ENCODE measurements around the gene STAM2. TPM values are rescaled to one million over a fixed set of nuclear protein-coding genes. Genes with fewer than 3 reads are reported as not detected.

STAM2 gene
- total RNA-seq, 1 donor: 51.4 TPM

DNA sequence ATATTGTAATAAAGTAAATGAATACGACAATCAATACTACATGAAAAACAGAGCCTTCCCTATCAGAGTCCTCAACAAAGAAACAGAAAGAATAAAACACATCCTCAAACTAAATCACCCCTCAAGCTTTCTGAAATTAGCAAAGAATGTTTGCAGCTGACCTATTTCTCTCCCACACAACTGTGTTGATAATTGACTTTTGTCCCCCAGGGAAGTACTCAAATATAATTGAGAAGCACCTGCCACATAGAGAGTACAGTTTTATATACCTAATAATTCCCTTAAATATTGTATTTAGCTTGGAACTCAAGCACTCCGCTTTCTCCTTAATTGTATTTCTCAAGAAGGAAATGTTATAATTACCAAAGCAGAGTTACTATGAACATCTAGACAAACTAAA lies 89.3 kb downstream of the STAM2 start:
- TF ChIP-seq, protein P1, sequence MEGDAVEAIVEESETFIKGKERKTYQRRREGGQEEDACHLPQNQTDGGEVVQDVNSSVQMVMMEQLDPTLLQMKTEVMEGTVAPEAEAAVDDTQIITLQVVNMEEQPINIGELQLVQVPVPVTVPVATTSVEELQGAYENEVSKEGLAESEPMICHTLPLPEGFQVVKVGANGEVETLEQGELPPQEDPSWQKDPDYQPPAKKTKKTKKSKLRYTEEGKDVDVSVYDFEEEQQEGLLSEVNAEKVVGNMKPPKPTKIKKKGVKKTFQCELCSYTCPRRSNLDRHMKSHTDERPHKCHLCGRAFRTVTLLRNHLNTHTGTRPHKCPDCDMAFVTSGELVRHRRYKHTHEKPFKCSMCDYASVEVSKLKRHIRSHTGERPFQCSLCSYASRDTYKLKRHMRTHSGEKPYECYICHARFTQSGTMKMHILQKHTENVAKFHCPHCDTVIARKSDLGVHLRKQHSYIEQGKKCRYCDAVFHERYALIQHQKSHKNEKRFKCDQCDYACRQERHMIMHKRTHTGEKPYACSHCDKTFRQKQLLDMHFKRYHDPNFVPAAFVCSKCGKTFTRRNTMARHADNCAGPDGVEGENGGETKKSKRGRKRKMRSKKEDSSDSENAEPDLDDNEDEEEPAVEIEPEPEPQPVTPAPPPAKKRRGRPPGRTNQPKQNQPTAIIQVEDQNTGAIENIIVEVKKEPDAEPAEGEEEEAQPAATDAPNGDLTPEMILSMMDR (IDR thresholded peaks at IDR 0.05; ENCODE audit: insufficient read depth, low read depth, low read length): no peak
- DNase-seq (ENCODE audit: low read depth): no peak
- no peak overlapping the region for H3K4me3 ChIP-seq (ENCODE audit: low read depth, low read length)

- no peak overlapping the region for H3K4me3 ChIP-seq (ENCODE audit: low read depth, low read length)
- TF ChIP-seq, protein P1 (IDR thresholded peaks at IDR 0.05; ENCODE audit: insufficient read depth, low read depth, low read length): no peak
- no peak for DNase-seq (ENCODE audit: low read depth)
These were observed 91.5 kb downstream of the STAM2 start for GRCh38 chr2:152084076-152084475.

GRCh38 chr2:152083202-152083875 lies 92.2 kb downstream of the STAM2 start:
- TF ChIP-seq, protein P1 (IDR thresholded peaks at IDR 0.05; ENCODE audit: insufficient read depth, low read depth, low read length): no peak
- H3K4me3 ChIP-seq (ENCODE audit: low read depth, low read length): no peak overlapping the region
- no peak for DNase-seq (ENCODE audit: low read depth)

- no peak overlapping the region for H3K4me3 ChIP-seq (ENCODE audit: low read depth, low read length)
- no peak for DNase-seq (ENCODE audit: low read depth)
- TF ChIP-seq, protein P1 (IDR thresholded peaks at IDR 0.05; ENCODE audit: insufficient read depth, low read depth, low read length): no peak
These were observed 96.9 kb downstream of the STAM2 start for GRCh38 chr2:152078662-152079061.

- TF ChIP-seq, protein P1 (IDR thresholded peaks at IDR 0.05; ENCODE audit: insufficient read depth, low read depth, low read length): no peak
- no peak overlapping the region for H3K4me3 ChIP-seq (ENCODE audit: low read depth, low read length)
- no peak for DNase-seq (ENCODE audit: low read depth)
These were observed 97.5 kb downstream of the STAM2 start for GRCh38 chr2:152078023-152078422.

DNA sequence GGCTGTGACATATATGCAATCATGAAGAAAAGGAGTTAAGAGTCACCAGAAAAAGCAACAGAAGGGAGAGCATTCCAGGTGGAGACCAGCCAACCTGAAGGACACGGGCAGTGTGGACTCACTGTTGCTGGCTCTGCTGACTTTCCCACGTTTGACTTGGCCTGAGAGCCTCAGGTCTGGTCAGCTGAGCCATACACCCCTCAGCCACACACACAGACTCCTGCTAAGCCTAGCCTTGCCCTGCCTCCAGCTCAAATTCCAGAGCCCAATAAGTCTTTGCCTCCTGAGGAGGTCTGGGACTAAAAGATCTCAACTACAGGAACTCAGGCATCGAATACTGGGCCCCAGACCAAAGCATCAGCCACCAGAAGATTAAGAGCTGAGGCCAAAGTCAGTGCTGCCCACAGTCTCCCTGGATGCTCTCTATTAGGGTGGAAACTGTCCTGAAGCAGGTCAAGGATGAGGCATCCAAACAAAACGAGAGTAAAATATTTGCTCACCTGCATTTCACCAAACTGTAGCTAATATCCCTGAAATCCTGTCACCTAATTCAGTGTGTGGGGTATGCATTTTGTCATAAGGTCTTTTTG lies 100.0 kb downstream of the STAM2 start:
- TF ChIP-seq, protein P1 (IDR thresholded peaks at IDR 0.05; ENCODE audit: insufficient read depth, low read depth, low read length): no peak
- no peak overlapping the region for H3K4me3 ChIP-seq (ENCODE audit: low read depth, low read length)
- DNase-seq (ENCODE audit: low read depth): no peak
